ENCODE measurements around the gene DAP.

DNA sequence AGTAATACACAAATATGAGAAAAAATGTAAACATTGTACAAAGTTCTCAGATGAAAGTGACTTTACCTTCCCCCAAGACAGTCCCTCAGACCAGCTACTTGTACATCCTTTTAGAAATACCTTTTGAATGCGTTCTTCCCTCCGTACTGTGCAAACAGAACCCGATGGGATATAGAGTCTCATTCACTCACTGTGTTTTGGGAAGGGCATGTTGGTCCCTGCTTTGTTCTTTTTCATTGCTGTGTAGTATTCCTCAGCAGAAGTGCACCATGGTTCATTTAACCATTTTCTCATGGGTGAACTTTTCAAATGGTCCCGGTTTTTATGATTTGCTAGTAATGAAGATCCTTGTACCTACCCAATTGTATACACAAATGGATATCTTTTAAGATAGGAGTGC, 102.8 kb downstream of the DAP start:
- no peak for TF ChIP-seq POLR2AphosphoS5 (IDR thresholded peaks at IDR 0.05; ENCODE audit: insufficient read depth in 1 of 2, low read depth in 1 of 2)
- TF ChIP-seq, protein P1, sequence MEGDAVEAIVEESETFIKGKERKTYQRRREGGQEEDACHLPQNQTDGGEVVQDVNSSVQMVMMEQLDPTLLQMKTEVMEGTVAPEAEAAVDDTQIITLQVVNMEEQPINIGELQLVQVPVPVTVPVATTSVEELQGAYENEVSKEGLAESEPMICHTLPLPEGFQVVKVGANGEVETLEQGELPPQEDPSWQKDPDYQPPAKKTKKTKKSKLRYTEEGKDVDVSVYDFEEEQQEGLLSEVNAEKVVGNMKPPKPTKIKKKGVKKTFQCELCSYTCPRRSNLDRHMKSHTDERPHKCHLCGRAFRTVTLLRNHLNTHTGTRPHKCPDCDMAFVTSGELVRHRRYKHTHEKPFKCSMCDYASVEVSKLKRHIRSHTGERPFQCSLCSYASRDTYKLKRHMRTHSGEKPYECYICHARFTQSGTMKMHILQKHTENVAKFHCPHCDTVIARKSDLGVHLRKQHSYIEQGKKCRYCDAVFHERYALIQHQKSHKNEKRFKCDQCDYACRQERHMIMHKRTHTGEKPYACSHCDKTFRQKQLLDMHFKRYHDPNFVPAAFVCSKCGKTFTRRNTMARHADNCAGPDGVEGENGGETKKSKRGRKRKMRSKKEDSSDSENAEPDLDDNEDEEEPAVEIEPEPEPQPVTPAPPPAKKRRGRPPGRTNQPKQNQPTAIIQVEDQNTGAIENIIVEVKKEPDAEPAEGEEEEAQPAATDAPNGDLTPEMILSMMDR (IDR thresholded peaks at IDR 0.05) = no peak
